PC-3 (cell line): Measurements from ENCODE around the gene TMEM250. TPM values are rescaled to one million over a fixed set of nuclear protein-coding genes. Genes with fewer than 3 reads are reported as not detected.

ENCODE experiments used
- ATAC-seq: fragments of 200-7000 bp; cut with Tn5 transposase; 2 replicates; pipeline ENCODE4 v1.9.1; 2020; ENCODE audit warnings: mild to moderate bottlenecking, moderate library complexity
- BruUV-seq: library from RNA; stranded (reverse); fragments of 400-500 nt; replicated peaks from 2 replicates; lab custom pipeline; 2021; lab: Mats Ljungman, UMichigan
- CTCF ChIA-PET: fragments of 300-600 bp; sonication (Branson Sonifier 250); formaldehyde crosslinking; loops from one replicate; lab custom pipeline; 2022; ENCODE audit warnings: antibody characterized with exemption; lab: Charles Lee
- POLR2A ChIA-PET: fragments of 300-600 bp; sonication (Branson Sonifier 250); formaldehyde crosslinking; loops from one replicate; lab custom pipeline; 2022; ENCODE audit warnings: antibody characterized with exemption; ENCODE audit not compliant: unreplicated experiment; lab: Charles Lee
- DNase-seq: peaks from one replicate; pipeline ENCODE4 v3.0.0-alpha.2; 2015
- H2AFZ ChIP-seq: fragments of 300-600 bp; sonication (generic); 2 replicates; pipeline ENCODE4 v1.6.0; 2016; ENCODE audit warnings: antibody characterized with exemption, low read length
- H3F3A ChIP-seq: fragments of 300-600 bp; sonication (generic); one replicate; pipeline ENCODE4 v1.6.0; 2017; ENCODE audit warnings: antibody characterized with exemption, low read length, control low read depth, mild to moderate bottlenecking; ENCODE audit not compliant: unreplicated experiment
- H3K27ac ChIP-seq: fragments of 300-600 bp; sonication (generic); 2 replicates; pipeline ENCODE4 v1.5.1; 2016; ENCODE audit warnings: mild to moderate bottlenecking, low read length
- H3K27me3 ChIP-seq: fragments of 300-600 bp; sonication (generic); 2 replicates; pipeline ENCODE4 v1.6.1; 2016; ENCODE audit warnings: low read length, mixed read lengths
- H3K36me3 ChIP-seq: fragments of 300-600 bp; sonication (generic); 2 replicates; pipeline ENCODE4 v1.6.1; 2016; ENCODE audit warnings: low read depth, mixed run types, low read length, mixed read lengths
- H3K4me1 ChIP-seq: fragments of 300-600 bp; sonication (generic); 2 replicates; pipeline ENCODE4 v1.5.1; 2016; ENCODE audit warnings: low read length; ENCODE audit not compliant: insufficient read depth
- H3K4me2 ChIP-seq: fragments of 300-600 bp; sonication (generic); 2 replicates; pipeline ENCODE4 v1.6.0; 2016; ENCODE audit warnings: low read length
- H3K4me3 ChIP-seq: fragments of 300-600 bp; sonication (generic); 2 replicates; pipeline ENCODE4 v1.5.1; 2016; ENCODE audit warnings: mild to moderate bottlenecking, low read length, mixed read lengths
- H3K79me2 ChIP-seq: fragments of 300-600 bp; sonication (generic); 2 replicates; pipeline ENCODE4 v1.6.1; 2017; ENCODE audit warnings: low read length, mixed read lengths
- H3K9ac ChIP-seq: fragments of 300-600 bp; sonication (generic); 2 replicates; pipeline ENCODE4 v1.6.0; 2016; ENCODE audit warnings: mild to moderate bottlenecking, low read length
- H3K9me2 ChIP-seq: fragments of 300-600 bp; sonication (generic); replicated peaks from 2 replicates; pipeline ENCODE4 v1.6.1; 2016; ENCODE audit warnings: mixed run types, low read length, mixed read lengths
- H3K9me3 ChIP-seq: fragments of 300-600 bp; sonication (generic); 2 replicates; pipeline ENCODE4 v1.6.1; 2016; ENCODE audit warnings: low read length, mixed read lengths
- H4K20me1 ChIP-seq: fragments of 300-600 bp; sonication (generic); 2 replicates; pipeline ENCODE4 v1.6.1; 2016; ENCODE audit warnings: low read length, mixed read lengths
- CTCF ChIP-seq: fragments of 300-600 bp; sonication (generic); conservative IDR thresholded peaks from 2 replicates; pipeline ENCODE4 v1.5.1; 2017; ENCODE audit warnings: antibody characterized with exemption, low read depth, mild to moderate bottlenecking, low read length
- EZH2 ChIP-seq: fragments of 300-600 bp; sonication (generic); IDR thresholded peaks from one replicate; pipeline ENCODE4 v1.6.1; 2017; ENCODE audit warnings: antibody characterized with exemption, mild to moderate bottlenecking, low read length; ENCODE audit not compliant: unreplicated experiment
- EZH2phosphoT487 ChIP-seq: fragments of 300-600 bp; sonication (generic); IDR thresholded peaks from 2 replicates; pipeline ENCODE4 v1.6.1; 2018; ENCODE audit warnings: mild to moderate bottlenecking, antibody characterized with exemption, low read length, borderline replicate concordance
- intact Hi-C: fragments of 100-400 bp; cut with micrococcal nuclease; formaldehyde crosslinking; loops from 2 replicates; pipeline ENCODE4 v1.9.0; 2023
- total RNA-seq: library from RNA; depleted of rRNA; stranded (reverse); fragments of >200 nt; gene quantifications from 2 replicates; pipeline ENCODE4 v1.2.3, GENCODE V29; 2014

TMEM250 gene
- total RNA-seq, 1 experiment from 2014 or later = 64.7 TPM

GRCh38 chr9:136100700-136101614 lies 17.7 kb downstream of the TMEM250 start:
- TF ChIP-seq EZH2 (no peak), EZH2phosphoT487 (no peak), CTCF (no peak)
- Histone ChIP-seq H4K20me1 (no peaks in the 10 kb centered on the region), H3K27ac (no peak overlapping the region), H3K4me2 (no peak overlapping the region), H2AFZ (no peak overlapping the region), H3K36me3 (no peaks in the 10 kb centered on the region), H3K9me2 (no peaks in the 10 kb centered on the region), H3K27me3 (no peaks in the 10 kb centered on the region), H3K9ac (no peak overlapping the region), H3K4me1 (no peaks in the 10 kb centered on the region), H3K4me3 (no peak overlapping the region), H3K9me3 (no peaks in the 10 kb centered on the region), H3F3A (no peaks in the 10 kb centered on the region), H3K79me2 (no peaks in the 10 kb centered on the region)
- intact Hi-C loops = no loop called here
- ChIA-PET POLR2A (no interaction called here), CTCF (no interaction called here)
- peak; percentile 23 for DNase-seq
- no TSS peak for BruUV-seq
- no peak for ATAC-seq

GRCh38 chr9:136099542-136099941 lies 19.1 kb downstream of the TMEM250 start:
- Histone ChIP-seq H2AFZ (no peak overlapping the region), H3K27ac (no peak overlapping the region), H3K9ac (no peak overlapping the region), H4K20me1 (no peaks in the 10 kb centered on the region), H3K9me2 (no peaks in the 10 kb centered on the region), H3K4me1 (no peaks in the 10 kb centered on the region), H3K9me3 (no peaks in the 10 kb centered on the region), H3K4me3 (no peak overlapping the region), H3F3A (no peaks in the 10 kb centered on the region), H3K4me2 (no peak overlapping the region), H3K27me3 (no peaks in the 10 kb centered on the region), H3K79me2 (peaks cover under 1% of the 10 kb centered on the region; the same call in 1 of the 2 replicates), H3K36me3 (no peaks in the 10 kb centered on the region)
- ChIA-PET POLR2A (no interaction called here), CTCF (no interaction called here)
- intact Hi-C loops = no loop called here
- DNase-seq (no peak), ATAC-seq (no peak)
- no peak for TF ChIP-seq EZH2phosphoT487
- no peak for TF ChIP-seq EZH2
- BruUV-seq = no TSS peak

GRCh38 chr9:136098844-136099243 lies 19.8 kb downstream of the TMEM250 start:
- Histone ChIP-seq H3K36me3 (no peaks in the 10 kb centered on the region), H3K4me3 (no peak overlapping the region), H2AFZ (no peak overlapping the region), H3K4me1 (peaks cover 1% of the 10 kb centered on the region; the same call in 1 of the 2 replicates), H3K9me3 (no peaks in the 10 kb centered on the region), H3K4me2 (no peak overlapping the region), H3K27me3 (no peaks in the 10 kb centered on the region), H3F3A (no peaks in the 10 kb centered on the region), H3K9ac (no peak overlapping the region), H3K27ac (no peak overlapping the region), H4K20me1 (no peaks in the 10 kb centered on the region), H3K9me2 (no peaks in the 10 kb centered on the region), H3K79me2 (peaks cover 7% of the 10 kb centered on the region)
- TF ChIP-seq EZH2 (no peak), EZH2phosphoT487 (no peak), CTCF (no peak)
- intact Hi-C loops = no loop called here
- ChIA-PET POLR2A (no interaction called here), CTCF (no interaction called here)
- ATAC-seq = no peak
- DNase-seq = no peak
- no TSS peak for BruUV-seq
